GM23248 (cell line): ENCODE results near the gene GPX1. TPM values are rescaled to one million over a fixed set of nuclear protein-coding genes. Genes with fewer than 3 reads are reported as not detected.
A peak's percentile ranks its signal among the peaks of the same experiment; 100 is the strongest.
"Not testable (repeated sequence)": the region's sequence is repeated elsewhere in the genome, so short reads cannot be mapped to it uniquely, and the experiment has no call there.

Experiments
- DNase-seq: peaks from one replicate; pipeline ENCODE4 v3.0.0-alpha.2; 2015
- H2AFZ ChIP-seq: fragments of 200-600 bp; sonication (generic); 2 replicates; pipeline ENCODE4 v1.6.1; 2016; ENCODE audit warnings: antibody characterized with exemption
- H3F3A ChIP-seq: fragments of 200-600 bp; sonication (generic); 2 replicates; pipeline ENCODE4 v1.6.1; 2016; ENCODE audit warnings: mild to moderate bottlenecking, antibody characterized with exemption, mixed run types; ENCODE audit not compliant: insufficient read depth
- H3K27ac ChIP-seq: fragments of 200-600 bp; sonication (generic); 2 replicates; pipeline ENCODE4 v1.5.1; 2016; ENCODE audit warnings: mild to moderate bottlenecking
- H3K27me3 ChIP-seq: fragments of 200-600 bp; sonication (generic); replicated peaks from 2 replicates; pipeline ENCODE4 v1.6.1; 2016; ENCODE audit warnings: mild to moderate bottlenecking; ENCODE audit not compliant: insufficient read depth
- H3K36me3 ChIP-seq: fragments of 200-600 bp; sonication (generic); 2 replicates; pipeline ENCODE4 v1.6.1; 2016; ENCODE audit warnings: low read depth, mild to moderate bottlenecking
- H3K4me1 ChIP-seq: fragments of 200-600 bp; sonication (generic); 2 replicates; pipeline ENCODE4 v1.6.1; 2016; ENCODE audit warnings: mild to moderate bottlenecking; ENCODE audit not compliant: insufficient read depth
- H3K4me2 ChIP-seq: fragments of 200-600 bp; sonication (generic); one replicate; pipeline ENCODE4 v1.6.1; 2016; ENCODE audit warnings: mild to moderate bottlenecking; ENCODE audit not compliant: unreplicated experiment
- H3K4me3 ChIP-seq: fragments of 200-600 bp; sonication (generic); 2 replicates; pipeline ENCODE4 v1.5.1; 2016; ENCODE audit warnings: mild to moderate bottlenecking
- H3K79me2 ChIP-seq: fragments of 200-600 bp; sonication (generic); 2 replicates; pipeline ENCODE4 v1.6.1; 2016; ENCODE audit warnings: mild to moderate bottlenecking; ENCODE audit not compliant: insufficient read depth
- H3K9ac ChIP-seq: fragments of 200-600 bp; sonication (generic); 2 replicates; pipeline ENCODE4 v1.6.1; 2016; ENCODE audit warnings: mild to moderate bottlenecking
- H3K9me2 ChIP-seq: fragments of 200-600 bp; sonication (generic); 2 replicates; pipeline ENCODE4 v1.6.1; 2016; ENCODE audit warnings: mixed run types, mild to moderate bottlenecking, moderate library complexity; ENCODE audit not compliant: insufficient read depth
- H3K9me3 ChIP-seq: fragments of 200-600 bp; sonication (generic); one replicate; pipeline ENCODE4 v1.6.1; 2017; ENCODE audit warnings: low read depth
- H4K20me1 ChIP-seq: fragments of 200-600 bp; sonication (generic); 2 replicates; pipeline ENCODE4 v1.6.0; 2016; ENCODE audit not compliant: insufficient read depth
- EZH2 ChIP-seq: fragments of 200-600 bp; sonication (generic); IDR thresholded peaks from 2 replicates; pipeline ENCODE4 v1.6.1; 2018; ENCODE audit warnings: antibody characterized with exemption, mild to moderate bottlenecking; ENCODE audit not compliant: insufficient read depth, poor library complexity, severe bottlenecking
- EZH2phosphoT487 ChIP-seq: fragments of 200-600 bp; sonication (generic); IDR thresholded peaks from 2 replicates; pipeline ENCODE4 v1.6.1; 2018; ENCODE audit warnings: antibody characterized with exemption, moderate library complexity, mild to moderate bottlenecking, low read depth; ENCODE audit not compliant: insufficient read depth
- WGBS, 2 experiments: methylation state at CpG; one replicate each; pipeline ENCODE4 v1.1.6; 2015 to 2017; ENCODE audit warnings: low lambda C conversion rate in 2 of 2, low coverage in 1 of 2; ENCODE audit errors: missing lambda C conversion rate in 2 of 2; 5-methylcytosine and 5-hydroxymethylcytosine counted together
- in situ Hi-C: fragments of 300-500 bp; cut with MboI; formaldehyde crosslinking; loops from 2 replicates; pipeline ENCODE4 v1.15.0; 2020
- polyA plus RNA-seq: library from polyadenylated mRNA; unstranded; fragments of >200 nt; fragmentation: Nextera tagmentation; extraction: Ambion mirVana; gene quantifications from 2 replicates; pipeline ENCODE4 v1.2.1, GENCODE V29; 2016
- total RNA-seq: library from RNA; depleted of rRNA; stranded (reverse); fragments of >200 nt; shearing (Covaris generic); gene quantifications from 2 replicates; pipeline ENCODE4 v1.2.3, GENCODE V29; 2014

The GPX1 gene
- total and polyA plus RNA-seq, 2 experiments from 2014 or later = 201 to 454 TPM

- H3K9ac ChIP-seq = peak overlapping the region; percentile 86
- no peaks in the 10 kb centered on the region for H3K9me2 ChIP-seq
- DNase-seq = peak; percentile 53
- H4K20me1 ChIP-seq = no peaks in the 10 kb centered on the region
- no peaks in the 10 kb centered on the region for H3K9me3 ChIP-seq
- peaks cover 68% of the 10 kb centered on the region for H3K79me2 ChIP-seq
- peaks cover 16% of the 10 kb centered on the region for H3F3A ChIP-seq
- H3K27ac ChIP-seq = peak overlapping the region; percentile 83
- peaks cover 13% of the 10 kb centered on the region for H3K4me1 ChIP-seq
- TF ChIP-seq EZH2 = no peak
- TF ChIP-seq EZH2phosphoT487 = no peak
- peak overlapping the region; percentile 98 for H3K4me2 ChIP-seq
- in situ Hi-C loops = no loop called here
- peak overlapping the region; percentile 91 for H3K4me3 ChIP-seq
- H3K27me3 ChIP-seq = no peaks in the 10 kb centered on the region
- H2AFZ ChIP-seq = peak overlapping the region; percentile 87
- 3 to 5% methylated on average over 11 to 17 of the region's 17 CpGs for WGBS, 2 experiments
- peaks cover 11% of the 10 kb centered on the region for H3K36me3 ChIP-seq
Observed at GRCh38 chr3:49339581-49339940, 18.6 kb downstream of the GPX1 start.

DNA sequence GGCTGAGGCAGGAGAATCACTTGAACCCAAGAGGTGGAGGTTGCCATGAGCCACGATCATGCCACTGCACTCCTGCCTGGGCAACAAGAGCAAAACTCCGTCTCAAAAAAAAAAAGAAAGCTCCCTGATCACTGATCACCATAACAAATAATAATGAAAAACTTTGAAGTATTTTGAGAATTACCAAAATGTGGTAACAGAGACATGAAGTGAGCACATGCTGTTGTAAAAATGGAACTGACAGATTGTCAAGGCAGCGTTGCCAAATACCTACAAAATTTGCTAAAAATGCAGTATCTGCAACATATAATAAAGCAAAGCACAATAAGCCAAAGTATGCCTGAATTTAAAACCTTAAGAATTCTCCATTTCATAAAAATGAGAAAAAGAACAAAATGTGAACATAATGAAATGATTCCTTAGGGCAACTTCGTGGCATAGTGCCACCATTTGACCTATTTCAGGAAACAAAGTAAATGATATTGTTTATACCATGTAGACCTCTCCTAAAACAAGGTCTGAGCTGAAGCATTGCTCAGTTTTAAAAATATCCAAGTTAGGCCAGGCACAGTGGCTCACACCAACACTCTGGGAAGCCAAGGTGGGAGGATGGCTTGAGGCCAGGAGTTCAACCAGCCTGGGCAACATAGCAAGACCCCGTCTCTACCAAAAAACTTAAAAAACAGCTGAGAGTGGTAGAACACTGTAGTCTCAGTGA lies 24.1 kb downstream of the GPX1 start:
- in situ Hi-C loops = no loop called here
- Histone ChIP-seq H3K79me2 (peaks cover 100% of the 10 kb centered on the region), H3K36me3 (peaks cover 34% of the 10 kb centered on the region), H2AFZ (no peak overlapping the region), H3K9me2 (no peaks in the 10 kb centered on the region), H3K27me3 (no peaks in the 10 kb centered on the region), H3F3A (peaks cover 9% of the 10 kb centered on the region), H3K4me1 (0 out of 2 replicates have a peak, but pooled peaks cover 5% of the 10 kb centered on the region), H3K9me3 (no peaks in the 10 kb centered on the region), H3K4me2 (no peak overlapping the region), H4K20me1 (no peaks in the 10 kb centered on the region), H3K9ac (no peak overlapping the region), H3K27ac (no peak overlapping the region), H3K4me3 (no peak overlapping the region)
- 86% methylated on average over 5 of the region's 5 CpGs for WGBS, 2 experiments
- DNase-seq = no peak
- no peak for TF ChIP-seq EZH2
- TF ChIP-seq EZH2phosphoT487 = no peak

DNA sequence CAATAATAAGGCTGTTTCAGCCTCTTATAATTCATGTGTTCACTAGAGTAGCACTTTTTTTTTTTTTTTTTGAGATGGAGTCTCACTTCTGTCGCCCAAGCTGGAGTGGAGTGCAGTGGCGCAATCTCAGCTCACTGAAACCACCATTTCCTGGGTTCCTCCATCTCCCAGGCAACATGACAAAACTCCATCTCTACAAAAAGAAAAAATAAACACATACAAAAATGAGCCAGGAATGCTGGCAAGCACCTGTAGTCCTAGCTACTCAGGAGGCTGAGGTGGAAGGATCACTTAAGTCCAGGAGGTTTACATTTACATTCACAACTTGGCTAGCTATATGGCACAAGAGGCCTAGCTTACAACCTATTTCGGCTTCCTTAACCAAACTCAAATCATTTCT lies 25.1 kb downstream of the GPX1 start:
- Histone ChIP-seq H2AFZ (no peak overlapping the region), H3K4me3 (no peak overlapping the region), H3K27me3 (no peaks in the 10 kb centered on the region), H3K79me2 (peaks cover 96% of the 10 kb centered on the region), H3K9ac (no peak overlapping the region), H3F3A (peaks cover 4% of the 10 kb centered on the region; the same call in 1 of the 2 replicates), H3K36me3 (peaks cover 39% of the 10 kb centered on the region), H3K9me3 (no peaks in the 10 kb centered on the region), H3K27ac (no peak overlapping the region), H3K9me2 (no peaks in the 10 kb centered on the region), H3K4me2 (no peak overlapping the region), H4K20me1 (no peaks in the 10 kb centered on the region), H3K4me1 (0 out of 2 replicates have a peak, but pooled peaks cover 1% of the 10 kb centered on the region)
- TF ChIP-seq EZH2 (no peak), EZH2phosphoT487 (no peak)
- in situ Hi-C loops = no loop called here
- no peak for DNase-seq
- 71 to 79% methylated on average over 3 of the region's 3 CpGs for WGBS, 2 experiments

GRCh38 chr3:49329186-49329585 lies 29.0 kb downstream of the GPX1 start:
- Histone ChIP-seq H3K36me3 (peaks cover 60% of the 10 kb centered on the region), H3F3A (peaks cover 3% of the 10 kb centered on the region; the same call in 1 of the 2 replicates), H3K9ac (no peak overlapping the region), H3K4me3 (no peak overlapping the region), H3K9me3 (no peaks in the 10 kb centered on the region), H3K27me3 (no peaks in the 10 kb centered on the region), H4K20me1 (no peaks in the 10 kb centered on the region), H2AFZ (no peak overlapping the region), H3K79me2 (peaks cover 93% of the 10 kb centered on the region), H3K27ac (no peak overlapping the region), H3K4me2 (no peak overlapping the region), H3K4me1 (no peaks in the 10 kb centered on the region), H3K9me2 (no peaks in the 10 kb centered on the region)
- WGBS, 2 experiments = 87% methylated on average over 4 of the region's 4 CpGs
- in situ Hi-C loops = no loop called here
- TF ChIP-seq EZH2 (no peak), EZH2phosphoT487 (no peak)
- peak; percentile 23 for DNase-seq

- H3K9me3 ChIP-seq, H3K9me2 ChIP-seq, H3K4me3 ChIP-seq, H3F3A ChIP-seq, H3K4me1 ChIP-seq, H4K20me1 ChIP-seq, H3K27ac ChIP-seq, H2AFZ ChIP-seq, H3K27me3 ChIP-seq, H3K4me2 ChIP-seq, DNase-seq, H3K9ac ChIP-seq, in situ Hi-C loops: not testable (repeated sequence)
- Histone ChIP-seq H3K36me3 (peaks cover 63% of the 10 kb centered on the region), H3K79me2 (peaks cover 93% of the 10 kb centered on the region)
- 90 to 96% methylated on average over 2 of the region's 2 CpGs for WGBS, 2 experiments
Observed at GRCh38 chr3:49328350-49328749, 29.8 kb downstream of the GPX1 start.
